Skeletal muscle satellite cell (primary cell): ENCODE measurements around the gene HOXC6.
A peak's percentile ranks its signal among the peaks of the same experiment; 100 is the strongest.
"Not testable (repeated sequence)": the region's sequence is repeated elsewhere in the genome, so short reads cannot be mapped to it uniquely, and the experiment has no call there.

Experiments
- H3K27me3 ChIP-seq: 2 replicates; pipeline ENCODE4 v1.7.0; 2013; ENCODE audit warnings: low read length; ENCODE audit not compliant: control insufficient read depth, insufficient read depth
- H3K36me3 ChIP-seq: 2 replicates; pipeline ENCODE4 v1.7.0; 2013; ENCODE audit warnings: mild to moderate bottlenecking, control low read depth, low read length; ENCODE audit not compliant: insufficient read depth
- H3K4me1 ChIP-seq: 2 replicates; pipeline ENCODE4 v1.7.0; 2013; ENCODE audit warnings: low read length; ENCODE audit not compliant: control insufficient read depth, insufficient read depth
- H3K4me2 ChIP-seq: 2 replicates; pipeline ENCODE4 v1.7.0; 2013; ENCODE audit warnings: mild to moderate bottlenecking, low read length
- H3K4me3 ChIP-seq: 2 replicates; pipeline ENCODE4 v1.7.0; 2013; ENCODE audit warnings: low read length
- H3K9ac ChIP-seq: 2 replicates; pipeline ENCODE4 v1.7.0; 2013; ENCODE audit warnings: mild to moderate bottlenecking, low read depth, low read length, moderate library complexity
- H3K9me3 ChIP-seq: replicated peaks from 2 replicates; pipeline ENCODE4 v1.7.0; 2013; ENCODE audit warnings: mild to moderate bottlenecking, control low read depth, low read length

Gene HOXC6

DNA sequence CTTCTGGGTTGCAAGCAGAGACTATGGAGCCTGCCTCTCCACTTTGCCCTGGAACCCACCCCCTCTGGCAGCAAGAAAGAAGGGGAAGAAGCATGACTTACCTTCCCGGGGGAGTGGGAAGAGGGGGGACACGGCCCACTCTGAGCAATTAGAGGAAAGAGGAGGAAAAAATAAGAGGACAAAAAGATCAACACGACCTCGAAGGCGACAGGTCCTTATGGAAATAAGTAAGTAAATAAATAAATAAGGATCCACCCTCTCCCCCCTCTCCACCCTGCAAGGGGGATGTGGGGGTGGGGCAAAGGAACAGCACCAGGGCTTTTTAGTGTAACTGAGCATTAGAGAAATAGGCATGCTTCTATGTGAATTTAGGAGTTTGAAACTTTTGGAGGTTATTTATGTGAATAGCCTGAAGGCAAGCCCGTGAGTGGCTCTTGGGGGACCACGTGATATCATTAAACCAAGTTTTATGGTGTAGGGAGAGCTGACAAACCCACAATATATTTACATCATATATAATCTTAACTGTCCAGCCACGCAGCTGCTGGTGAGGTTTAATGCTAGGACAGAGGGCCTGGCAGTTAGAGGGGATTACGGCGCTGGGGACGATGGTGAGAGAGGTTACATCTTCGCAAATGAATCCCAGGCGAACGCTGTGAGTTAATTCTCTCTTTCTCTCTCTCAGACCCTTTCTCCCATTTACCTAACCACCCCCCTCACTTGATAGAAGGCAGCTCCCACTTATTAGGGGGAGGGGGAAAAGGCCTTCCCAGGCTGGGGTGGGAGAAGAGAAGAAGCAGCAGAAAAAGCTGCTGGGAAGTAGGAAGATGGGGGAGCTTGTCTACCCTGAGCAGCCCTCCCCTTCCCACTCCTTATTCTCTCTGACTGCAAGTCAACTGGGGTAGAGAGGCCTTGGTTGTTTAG lies 9.4 kb downstream of the HOXC6 start:
- Histone ChIP-seq H3K4me1 (peaks cover 28% of the 10 kb centered on the region), H3K4me2 (peak overlapping the region; percentile 2), H3K27me3 (no peaks in the 10 kb centered on the region), H3K9ac (no peak overlapping the region), H3K36me3 (peaks cover 3% of the 10 kb centered on the region), H3K4me3 (no peak overlapping the region), H3K9me3 (no peaks in the 10 kb centered on the region)

DNA sequence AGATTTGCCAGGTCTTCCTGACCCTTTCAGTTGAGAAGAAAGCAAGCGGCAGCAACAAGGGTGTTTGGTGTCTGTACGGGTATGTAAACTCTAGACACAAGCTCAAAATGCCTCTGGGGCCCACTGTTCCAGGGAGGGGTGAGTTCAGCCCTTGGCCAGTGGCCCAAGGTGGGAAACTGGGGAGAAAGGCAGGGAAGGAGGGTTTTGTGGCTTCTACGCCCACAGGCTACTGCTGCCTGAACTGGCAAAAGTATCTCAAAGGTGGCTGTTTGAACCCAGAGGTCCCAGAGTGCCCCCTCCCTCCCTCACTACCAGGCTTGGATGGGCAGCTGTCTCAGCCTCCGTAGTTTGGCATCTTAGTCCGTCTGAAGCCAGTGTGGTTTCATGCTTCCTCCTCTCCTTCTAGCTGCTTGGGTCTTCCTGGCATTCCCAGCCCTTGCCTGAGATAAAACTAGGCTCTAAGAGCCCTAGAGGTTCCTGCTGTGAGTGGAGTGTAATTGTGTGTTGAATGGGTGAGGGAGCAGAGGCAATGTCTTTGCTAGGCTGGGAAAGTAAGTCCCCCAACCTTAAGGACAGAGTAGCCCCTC lies 10.1 kb downstream of the HOXC6 start:
- Histone ChIP-seq H3K9me3 (no peaks in the 10 kb centered on the region), H3K4me3 (no peak overlapping the region), H3K4me2 (no peak overlapping the region), H3K36me3 (peaks cover 3% of the 10 kb centered on the region), H3K4me1 (peaks cover 30% of the 10 kb centered on the region), H3K27me3 (no peaks in the 10 kb centered on the region), H3K9ac (no peak overlapping the region)

DNA sequence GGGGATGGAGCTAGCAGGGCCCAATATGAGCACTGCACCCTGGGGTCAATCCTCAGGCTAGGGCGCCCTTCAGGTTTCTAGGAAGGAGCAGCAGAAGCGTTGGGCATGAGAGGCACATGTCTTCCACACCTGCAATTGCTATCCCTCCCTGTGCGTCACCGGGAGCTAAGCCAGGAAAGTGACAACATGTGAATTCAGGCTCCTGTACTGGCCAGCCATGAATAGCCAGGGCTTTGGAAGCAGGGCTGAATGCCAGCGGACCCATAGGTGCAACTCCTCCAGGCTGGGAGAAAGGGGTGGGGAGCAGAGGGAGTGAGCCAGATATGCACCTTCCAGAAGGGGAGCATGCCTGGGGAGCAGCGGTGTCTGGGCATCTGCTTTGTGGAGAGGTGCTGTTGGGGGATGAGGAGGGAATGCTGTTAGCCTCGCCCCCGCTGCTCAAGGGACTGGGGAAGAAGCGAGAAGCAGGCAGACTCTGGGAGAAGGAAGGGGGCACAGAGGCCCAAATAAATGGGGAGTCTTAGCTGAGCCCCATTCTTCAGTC lies 10.7 kb downstream of the HOXC6 start:
- H3K4me2 ChIP-seq = no peak overlapping the region
- H3K27me3 ChIP-seq = no peaks in the 10 kb centered on the region
- peaks cover 3% of the 10 kb centered on the region for H3K36me3 ChIP-seq
- no peak overlapping the region for H3K4me3 ChIP-seq
- no peaks in the 10 kb centered on the region for H3K9me3 ChIP-seq
- H3K4me1 ChIP-seq = peaks cover 35% of the 10 kb centered on the region
- no peak overlapping the region for H3K9ac ChIP-seq

DNA sequence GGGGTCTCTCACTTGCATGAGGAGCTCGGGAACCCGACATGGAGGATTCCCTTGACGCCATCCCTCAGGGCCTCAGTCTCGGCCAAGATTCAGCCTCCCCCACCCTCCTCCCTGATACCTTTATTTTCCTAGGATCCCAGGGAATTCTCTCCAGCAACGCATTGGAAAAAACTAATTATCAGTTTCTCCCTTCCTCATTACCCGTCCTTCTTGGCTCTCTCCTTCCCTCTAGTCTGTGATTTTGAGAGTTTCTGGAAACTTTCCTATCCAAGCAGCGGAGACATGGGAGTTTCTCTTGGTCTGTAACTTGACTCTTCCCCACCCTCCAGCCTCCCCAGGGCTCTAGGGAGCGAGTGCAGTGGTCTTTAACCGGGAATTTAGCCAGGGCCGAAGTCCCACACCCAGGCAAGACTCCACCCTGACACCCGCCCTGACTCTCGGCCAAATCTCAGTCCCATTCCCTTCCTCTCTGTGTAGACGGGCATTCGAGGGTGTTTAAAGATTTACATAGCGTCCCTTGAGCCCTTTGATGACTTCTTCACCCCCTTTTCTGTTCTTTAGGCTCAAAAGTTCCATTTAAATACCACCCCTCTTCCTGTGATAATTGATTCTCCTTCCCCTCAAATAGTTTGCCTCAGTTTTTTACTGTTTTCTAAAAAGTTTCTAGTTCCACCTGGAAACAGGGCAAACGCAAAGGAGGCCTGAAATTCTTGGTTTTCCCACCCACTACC lies 11.3 kb downstream of the HOXC6 start:
- Histone ChIP-seq H3K4me2 (no peak overlapping the region), H3K36me3 (peaks cover 3% of the 10 kb centered on the region), H3K9ac (no peak overlapping the region), H3K27me3 (no peaks in the 10 kb centered on the region), H3K4me3 (no peak overlapping the region), H3K4me1 (peaks cover 41% of the 10 kb centered on the region), H3K9me3 (no peaks in the 10 kb centered on the region)

DNA sequence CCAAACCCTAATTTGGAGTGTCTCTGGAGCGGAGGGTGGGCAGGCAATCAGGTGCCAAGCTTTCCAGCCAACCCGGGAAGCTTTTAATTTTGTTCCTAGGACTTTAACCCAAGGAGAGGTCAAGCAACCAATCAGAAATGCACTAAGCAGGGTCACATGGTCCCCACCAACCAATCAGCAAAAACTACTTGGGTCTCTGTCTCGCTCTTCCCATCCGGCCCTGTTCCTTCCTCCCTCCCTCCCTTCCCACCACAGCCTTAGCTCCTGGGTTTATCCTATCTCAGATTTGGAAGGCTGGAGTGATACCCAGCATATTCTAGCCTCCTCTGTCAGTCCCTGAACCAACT lies 11.9 kb downstream of the HOXC6 start:
- H3K27me3 ChIP-seq = no peaks in the 10 kb centered on the region
- peaks cover 41% of the 10 kb centered on the region for H3K4me1 ChIP-seq
- peaks cover 3% of the 10 kb centered on the region for H3K36me3 ChIP-seq
- no peaks in the 10 kb centered on the region for H3K9me3 ChIP-seq
- H3K4me3 ChIP-seq = no peak overlapping the region
- H3K4me2 ChIP-seq = no peak overlapping the region
- H3K9ac ChIP-seq = no peak overlapping the region

DNA sequence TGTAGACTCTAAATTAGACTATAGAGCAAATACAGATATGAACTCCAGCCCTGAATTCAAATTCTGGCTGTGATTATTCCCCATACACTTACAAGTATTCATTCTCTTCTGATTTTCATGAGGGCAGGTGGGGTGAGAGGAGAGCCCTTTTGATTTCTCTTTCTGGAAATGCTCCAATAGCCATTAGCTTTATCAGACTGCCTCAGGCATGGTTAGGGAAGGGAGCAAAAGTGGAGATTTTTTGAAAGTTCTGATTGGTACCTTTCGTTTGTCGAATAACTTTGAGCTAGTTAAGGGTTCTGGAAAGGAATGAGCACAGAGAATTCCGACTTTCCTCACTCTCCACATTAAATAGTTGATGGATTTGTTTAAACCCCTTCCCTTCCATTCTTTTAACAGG lies 12.4 kb downstream of the HOXC6 start:
- no peak overlapping the region for H3K9ac ChIP-seq
- no peaks in the 10 kb centered on the region for H3K27me3 ChIP-seq
- no peaks in the 10 kb centered on the region for H3K9me3 ChIP-seq
- H3K36me3 ChIP-seq = peaks cover 3% of the 10 kb centered on the region
- peaks cover 41% of the 10 kb centered on the region for H3K4me1 ChIP-seq
- no peak overlapping the region for H3K4me3 ChIP-seq
- H3K4me2 ChIP-seq = no peak overlapping the region

DNA sequence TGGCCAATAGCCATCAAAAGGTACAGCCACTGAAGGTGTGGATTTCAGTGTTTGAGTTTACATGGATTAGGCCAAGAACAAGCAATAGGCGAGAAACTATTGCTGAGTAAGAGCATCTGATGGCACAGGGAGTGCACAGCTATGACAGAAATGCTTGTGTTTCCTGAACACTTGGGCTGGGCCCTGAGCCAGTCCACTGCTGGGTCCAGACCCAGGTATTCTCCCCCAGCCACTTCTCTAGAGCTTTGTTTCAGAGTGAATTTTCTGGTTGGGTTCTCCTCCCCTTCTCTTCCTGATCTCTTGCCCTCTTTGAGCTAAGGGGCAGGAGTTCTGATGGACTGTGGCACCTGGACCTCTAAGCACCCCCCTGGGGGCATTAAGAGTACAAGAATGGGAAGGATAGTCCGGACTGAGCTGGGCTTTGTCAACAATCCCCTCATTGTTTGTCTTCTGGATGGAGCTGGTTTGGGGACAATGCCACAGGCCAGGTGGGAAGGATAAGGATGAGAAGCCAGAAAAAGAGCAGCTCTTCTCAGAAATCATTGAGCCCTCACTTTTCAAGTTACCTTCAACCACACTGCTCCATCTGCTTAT lies 13.0 kb downstream of the HOXC6 start:
- Histone ChIP-seq H3K4me1 (peaks cover 39% of the 10 kb centered on the region), H3K27me3 (no peaks in the 10 kb centered on the region), H3K4me3 (no peak overlapping the region), H3K4me2 (no peak overlapping the region), H3K36me3 (peaks cover 3% of the 10 kb centered on the region), H3K9ac (no peak overlapping the region), H3K9me3 (no peaks in the 10 kb centered on the region)

DNA sequence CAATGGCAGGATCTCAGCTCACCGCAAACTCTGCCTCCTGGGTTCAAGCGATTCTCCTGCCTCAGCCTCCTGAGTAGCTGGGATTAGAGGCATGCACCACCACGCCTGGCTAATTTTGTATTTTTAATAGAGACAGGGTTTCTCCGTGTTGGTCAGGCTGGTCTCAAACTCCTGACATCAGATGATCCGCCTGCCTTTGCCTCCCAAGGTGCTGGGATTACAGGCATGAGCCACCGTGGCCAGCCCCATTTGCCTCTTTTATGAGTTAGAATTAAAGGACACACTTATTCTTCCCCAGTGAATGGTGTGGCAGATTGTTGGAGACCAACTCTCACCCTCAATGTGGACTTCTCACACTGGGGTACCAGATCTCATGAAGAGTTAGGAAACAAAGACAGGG lies 13.8 kb downstream of the HOXC6 start:
- H3K36me3 ChIP-seq, H3K4me3 ChIP-seq, H3K9ac ChIP-seq, H3K27me3 ChIP-seq, H3K9me3 ChIP-seq, H3K4me2 ChIP-seq: not testable (repeated sequence)
- peaks cover 31% of the 10 kb centered on the region for H3K4me1 ChIP-seq

DNA sequence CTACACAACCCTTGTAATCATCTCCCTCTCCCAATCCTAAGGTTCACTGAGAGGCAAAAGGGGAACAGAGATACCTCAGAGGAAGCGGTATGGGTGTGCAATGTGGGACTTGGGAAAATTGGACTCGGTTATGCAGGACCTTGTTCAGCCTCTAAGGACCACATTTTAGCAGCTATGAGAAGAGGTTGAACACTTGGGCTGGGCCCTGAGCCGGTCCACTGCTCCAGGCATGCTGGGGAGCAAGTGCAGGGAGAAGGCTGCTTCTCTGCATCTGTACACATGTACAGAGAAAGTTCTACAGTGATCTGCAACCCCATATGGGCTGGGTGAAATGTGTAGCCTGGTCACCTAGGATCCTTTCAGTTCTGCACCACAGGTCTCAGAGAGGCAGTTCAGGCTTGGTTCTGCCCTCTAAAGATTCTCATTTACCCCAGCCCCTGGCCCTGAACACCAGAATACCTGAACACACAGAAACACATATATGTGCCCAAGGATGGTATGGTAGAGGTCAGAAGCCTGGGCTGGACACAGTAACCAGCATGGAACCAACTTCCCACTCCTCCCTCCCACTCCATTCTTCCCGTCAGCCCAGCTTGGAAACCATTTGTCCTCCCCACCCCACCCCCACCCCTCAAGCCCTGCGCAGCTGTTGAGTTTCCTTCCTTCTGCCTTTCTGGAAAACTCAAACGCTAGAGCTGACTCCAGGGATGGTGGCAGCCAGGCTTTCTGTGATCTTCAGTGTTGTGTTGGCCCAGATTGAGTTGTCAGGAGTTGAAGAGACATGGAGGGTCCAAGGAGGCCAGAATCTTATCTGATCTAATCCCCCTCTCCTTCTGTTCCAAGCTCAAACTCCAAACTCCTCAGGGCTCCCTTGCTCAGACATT lies 15.0 kb downstream of the HOXC6 start:
- peaks cover 28% of the 10 kb centered on the region for H3K4me1 ChIP-seq

DNA sequence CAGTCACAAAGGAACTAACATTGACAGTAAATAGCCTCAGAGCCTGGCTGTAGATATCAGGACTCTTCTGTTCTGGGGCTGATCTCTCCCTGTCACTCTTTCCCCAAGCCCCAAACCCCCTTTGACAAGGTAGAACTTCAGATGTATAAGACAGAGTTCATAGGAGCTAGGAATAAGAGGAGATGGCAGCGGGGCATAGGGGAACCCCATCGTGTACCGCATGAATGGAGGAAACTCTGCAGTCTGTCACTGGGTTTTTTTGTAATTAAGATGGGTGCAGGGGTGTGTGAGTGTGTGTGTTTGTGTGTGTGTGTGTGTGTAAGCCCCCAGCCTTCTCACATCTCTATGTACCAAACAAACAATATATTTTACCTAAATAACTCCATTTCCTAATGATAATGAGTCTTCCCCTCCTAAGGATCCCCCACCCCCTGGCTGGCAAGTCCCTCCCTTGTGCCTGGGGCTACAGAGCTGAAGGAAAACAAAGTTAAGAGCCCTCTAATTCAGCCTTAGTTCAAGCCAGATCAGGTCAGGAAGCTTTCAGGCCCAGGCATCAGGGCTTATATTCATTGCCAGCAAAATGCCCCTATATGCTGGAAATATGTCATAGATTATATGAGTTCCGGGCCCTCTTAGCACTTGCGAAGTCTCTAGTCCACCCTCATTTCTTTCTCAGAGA lies 16.3 kb downstream of the HOXC6 start:
- H3K36me3 ChIP-seq = no peaks in the 10 kb centered on the region
- peaks cover 21% of the 10 kb centered on the region for H3K4me1 ChIP-seq
- no peak overlapping the region for H3K9ac ChIP-seq
- H3K4me2 ChIP-seq = no peak overlapping the region
- H3K9me3 ChIP-seq = no peaks in the 10 kb centered on the region
- no peak overlapping the region for H3K4me3 ChIP-seq
- no peaks in the 10 kb centered on the region for H3K27me3 ChIP-seq

More for the DNA sequence above, 15.0 kb downstream of the HOXC6 start:
- no peaks in the 10 kb centered on the region for H3K27me3 ChIP-seq
- H3K9ac ChIP-seq = no peak overlapping the region
- no peaks in the 10 kb centered on the region for H3K9me3 ChIP-seq
- H3K4me2 ChIP-seq = peak overlapping the region; percentile 3
- H3K36me3 ChIP-seq = no peaks in the 10 kb centered on the region
- no peak overlapping the region for H3K4me3 ChIP-seq
